Stimulated activated naive CD8-positive, alpha-beta T cell treated with anti-CD3 and anti-CD28 coated beads, Interleukin-15, amount 100 ng/mL, for 72 hours (primary cell): ENCODE data around the gene TMIE.

Experiments used
- ATAC-seq: fragments of 150-1000 bp; cut with Tn5 transposase; 2 replicates; pipeline ENCODE4 v1.10.0; 2021; ENCODE audit warnings: mild to moderate bottlenecking, moderate library complexity
- DNase-seq, 2 donors: peaks; one replicate each; pipeline ENCODE4 v3.0.0; 2021 to 2022
- H3K27ac Mint-ChIP-seq, 2 donors: one replicate each; pipeline ENCODE4 v1.8.0; 2022; ENCODE audit warnings: mild to moderate bottlenecking in 2 of 2, mixed read lengths in 2 of 2, moderate library complexity in 2 of 2
- H3K27me3 Mint-ChIP-seq: one replicate; pipeline ENCODE4 v1.8.0; 2022; ENCODE audit warnings: mixed read lengths
- H3K4me1 Mint-ChIP-seq: one replicate; pipeline ENCODE4 v1.8.0; 2022; ENCODE audit warnings: mild to moderate bottlenecking, mixed read lengths
- H3K4me3 Mint-ChIP-seq, 2 donors: one replicate each; pipeline ENCODE4 v1.8.0; 2022; ENCODE audit warnings: mild to moderate bottlenecking in 2 of 2, mixed read lengths in 2 of 2, moderate library complexity in 1 of 2
- H3K9me3 Mint-ChIP-seq, 2 donors: one replicate each; pipeline ENCODE4 v1.8.0; 2022; ENCODE audit warnings: mixed read lengths in 2 of 2

The TMIE gene

GRCh38 chr3:46666453-46666845, 34.7 kb upstream of the TMIE start:
- no peaks in the 10 kb centered on the region for H3K9me3 Mint-ChIP-seq
- H3K4me1 Mint-ChIP-seq: no peaks in the 10 kb centered on the region
- DNase-seq (no peak), ATAC-seq (no peak)
- no peak overlapping the region for H3K27ac Mint-ChIP-seq
- H3K27me3 Mint-ChIP-seq: peaks cover 6% of the 10 kb centered on the region
- H3K4me3 Mint-ChIP-seq: no peak overlapping the region

GRCh38 chr3:46667061-46667621, 34.1 kb upstream of the TMIE start:
- Mint-ChIP-seq H3K27ac (no peak overlapping the region), H3K9me3 (no peaks in the 10 kb centered on the region), H3K4me1 (no peaks in the 10 kb centered on the region), H3K4me3 (no peak overlapping the region), H3K27me3 (peaks cover 1% of the 10 kb centered on the region)
- DNase-seq (peak in 1 of 2 donors; percentile 6), ATAC-seq (no peak)

DNA sequence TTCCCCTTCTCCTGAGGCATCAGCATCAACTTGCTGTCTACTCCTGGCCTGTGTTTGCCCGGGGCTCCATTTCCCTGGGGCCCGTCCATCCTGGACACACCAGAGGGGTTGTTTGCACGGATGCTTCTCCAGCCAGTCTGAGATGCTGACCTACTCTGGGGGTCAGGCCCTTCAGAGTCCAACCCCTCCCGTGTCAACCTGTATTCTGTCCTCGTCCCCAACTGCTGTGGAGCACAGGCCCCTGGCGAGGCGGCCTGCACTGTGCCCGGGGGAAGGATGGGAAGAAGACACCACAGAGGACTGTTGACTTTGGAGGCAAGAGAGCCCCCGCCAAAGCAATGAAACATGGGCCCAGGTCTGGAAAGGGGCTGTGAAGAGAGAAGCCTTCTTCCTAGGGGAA, 33.5 kb upstream of the TMIE start:
- no peaks in the 10 kb centered on the region for H3K9me3 Mint-ChIP-seq
- no peaks in the 10 kb centered on the region for H3K4me1 Mint-ChIP-seq
- no peak for ATAC-seq
- H3K27ac Mint-ChIP-seq: peak overlapping the region in 1 of 2 donors; percentile 16
- no peak overlapping the region for H3K4me3 Mint-ChIP-seq
- no peaks in the 10 kb centered on the region for H3K27me3 Mint-ChIP-seq
- DNase-seq: peak in 1 of 2 donors; percentile 7

DNA sequence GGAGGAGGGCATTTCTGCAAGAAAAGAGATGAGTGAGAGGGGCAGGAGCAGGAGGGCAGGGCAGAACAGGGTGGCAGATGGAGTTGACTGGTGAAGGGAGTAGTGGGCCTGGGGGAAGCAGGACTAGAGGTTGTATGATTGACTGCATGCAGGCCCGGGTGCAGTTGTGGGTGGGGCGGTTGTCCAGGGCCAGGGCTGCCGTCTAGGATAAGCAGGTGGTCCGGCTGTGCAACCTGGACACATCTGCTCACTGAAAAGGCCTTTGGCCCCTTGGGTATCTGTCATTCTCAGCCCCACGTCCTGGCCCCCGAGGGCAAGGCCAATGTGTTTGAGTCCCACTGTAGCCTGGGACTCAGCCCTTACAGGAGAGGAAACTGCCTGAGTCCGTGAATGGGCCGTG, 33.1 kb upstream of the TMIE start:
- Mint-ChIP-seq H3K27ac (peak overlapping the region in 1 of 2 donors; percentile 16), H3K27me3 (no peaks in the 10 kb centered on the region), H3K4me3 (no peak overlapping the region), H3K9me3 (no peaks in the 10 kb centered on the region), H3K4me1 (no peaks in the 10 kb centered on the region)
- ATAC-seq: no peak
- peak in 1 of 2 donors; percentile 5 for DNase-seq

DNA sequence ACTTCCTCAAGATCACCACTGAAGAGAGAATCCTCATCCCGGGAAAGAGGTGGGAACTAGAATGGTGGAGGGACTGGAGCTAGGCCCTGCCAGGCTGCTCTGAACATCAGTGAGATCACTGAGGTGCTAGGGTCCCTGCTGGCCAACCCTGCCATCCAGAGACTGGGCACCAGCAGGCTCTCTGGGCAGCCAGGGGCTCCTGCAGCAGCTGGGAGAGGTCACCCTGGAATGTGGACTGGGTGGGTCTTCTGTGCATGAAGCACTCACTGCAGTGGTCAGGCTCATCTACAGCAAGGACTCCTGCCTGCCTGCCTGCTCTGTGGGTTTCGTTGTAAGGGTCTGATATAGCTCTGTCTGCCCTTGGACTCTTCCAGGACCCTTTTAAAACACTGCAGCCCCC, 32.6 kb upstream of the TMIE start:
- Mint-ChIP-seq H3K27me3 (no peaks in the 10 kb centered on the region), H3K9me3 (no peaks in the 10 kb centered on the region), H3K4me3 (no peak overlapping the region), H3K4me1 (no peaks in the 10 kb centered on the region), H3K27ac (no peak overlapping the region)
- DNase-seq (no peak), ATAC-seq (no peak)

- Mint-ChIP-seq H3K9me3 (no peaks in the 10 kb centered on the region), H3K27me3 (no peaks in the 10 kb centered on the region), H3K27ac (peak overlapping the region in 1 of 2 donors; percentile 42), H3K4me3 (no peak overlapping the region), H3K4me1 (no peaks in the 10 kb centered on the region)
- ATAC-seq: no peak
- DNase-seq: peak in 1 of 2 donors; percentile 5
Observed at GRCh38 chr3:46669191-46669999, 31.8 kb upstream of the TMIE start.

- no peaks in the 10 kb centered on the region for H3K4me1 Mint-ChIP-seq
- H3K9me3 Mint-ChIP-seq: no peaks in the 10 kb centered on the region
- DNase-seq (no peak), ATAC-seq (no peak)
- no peaks in the 10 kb centered on the region for H3K27me3 Mint-ChIP-seq
- no peak overlapping the region for H3K4me3 Mint-ChIP-seq
- H3K27ac Mint-ChIP-seq: peak overlapping the region in 1 of 2 donors; percentile 42
Observed at GRCh38 chr3:46670000-46670890, 30.9 kb upstream of the TMIE start.

GRCh38 chr3:46670891-46671427, 30.2 kb upstream of the TMIE start:
- H3K27me3 Mint-ChIP-seq: no peaks in the 10 kb centered on the region
- H3K9me3 Mint-ChIP-seq: no peaks in the 10 kb centered on the region
- H3K4me1 Mint-ChIP-seq: no peaks in the 10 kb centered on the region
- DNase-seq (no peak), ATAC-seq (no peak)
- no peak overlapping the region for H3K4me3 Mint-ChIP-seq
- H3K27ac Mint-ChIP-seq: no peak overlapping the region

GRCh38 chr3:46671541-46672348, 29.4 kb upstream of the TMIE start:
- Mint-ChIP-seq H3K27ac (no peak overlapping the region), H3K4me3 (no peak overlapping the region), H3K4me1 (no peaks in the 10 kb centered on the region), H3K27me3 (no peaks in the 10 kb centered on the region), H3K9me3 (no peaks in the 10 kb centered on the region)
- ATAC-seq (no peak), DNase-seq (no peak)

GRCh38 chr3:46672349-46672695, 28.9 kb upstream of the TMIE start:
- Mint-ChIP-seq H3K27me3 (no peaks in the 10 kb centered on the region), H3K4me1 (no peaks in the 10 kb centered on the region), H3K4me3 (no peak overlapping the region), H3K9me3 (no peaks in the 10 kb centered on the region), H3K27ac (no peak overlapping the region)
- no peak for ATAC-seq
- no peak for DNase-seq

- Mint-ChIP-seq H3K27ac (peak overlapping the region in 1 of 2 donors; percentile 69), H3K9me3 (no peaks in the 10 kb centered on the region), H3K27me3 (no peaks in the 10 kb centered on the region), H3K4me3 (no peak overlapping the region), H3K4me1 (no peaks in the 10 kb centered on the region)
- ATAC-seq (no peak), DNase-seq (no peak)
Observed at GRCh38 chr3:46673151-46674030, 27.8 kb upstream of the TMIE start.

DNA sequence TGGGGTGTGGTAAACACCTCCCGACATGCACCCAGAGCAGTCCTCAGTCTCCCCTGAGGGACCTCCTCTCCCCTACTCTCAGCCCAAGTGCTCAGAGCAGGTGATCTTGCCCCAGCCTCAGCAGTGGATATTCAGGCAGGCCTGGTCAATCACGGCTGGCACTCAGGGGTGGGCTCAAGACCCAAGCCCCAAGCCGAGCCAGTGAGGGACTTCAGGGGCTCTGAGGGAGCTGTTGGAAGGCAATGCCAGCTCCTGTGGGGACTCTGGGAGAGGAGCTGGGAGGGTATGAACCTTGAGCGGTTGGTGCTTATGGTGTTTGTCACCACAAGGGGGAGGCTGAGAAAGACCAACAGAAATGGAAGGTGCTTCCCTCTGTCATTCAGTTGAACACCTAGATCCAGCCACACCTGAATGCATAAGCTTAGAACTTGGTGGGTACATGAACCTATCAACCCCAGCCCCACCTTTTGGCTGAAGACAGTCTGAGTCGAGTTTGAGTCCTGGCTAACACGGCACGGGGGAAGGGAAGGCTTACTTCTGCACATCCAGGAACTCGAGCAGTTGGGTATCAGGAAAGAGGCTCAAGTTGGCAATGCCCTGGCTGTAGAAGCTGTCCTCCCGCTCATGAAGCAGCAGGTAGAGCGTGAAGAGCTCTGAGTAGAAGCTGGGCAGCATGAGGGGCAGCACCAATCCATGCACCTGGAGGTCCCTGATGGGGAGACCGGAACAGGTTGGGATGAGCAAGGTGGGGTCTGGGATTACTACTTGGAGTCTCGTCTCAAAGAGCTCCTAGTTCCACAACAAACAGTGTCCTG, 27.0 kb upstream of the TMIE start:
- Mint-ChIP-seq H3K27me3 (no peaks in the 10 kb centered on the region), H3K9me3 (no peaks in the 10 kb centered on the region), H3K4me3 (no peak overlapping the region), H3K27ac (no peak overlapping the region), H3K4me1 (no peaks in the 10 kb centered on the region)
- no peak for DNase-seq
- no peak for ATAC-seq

DNA sequence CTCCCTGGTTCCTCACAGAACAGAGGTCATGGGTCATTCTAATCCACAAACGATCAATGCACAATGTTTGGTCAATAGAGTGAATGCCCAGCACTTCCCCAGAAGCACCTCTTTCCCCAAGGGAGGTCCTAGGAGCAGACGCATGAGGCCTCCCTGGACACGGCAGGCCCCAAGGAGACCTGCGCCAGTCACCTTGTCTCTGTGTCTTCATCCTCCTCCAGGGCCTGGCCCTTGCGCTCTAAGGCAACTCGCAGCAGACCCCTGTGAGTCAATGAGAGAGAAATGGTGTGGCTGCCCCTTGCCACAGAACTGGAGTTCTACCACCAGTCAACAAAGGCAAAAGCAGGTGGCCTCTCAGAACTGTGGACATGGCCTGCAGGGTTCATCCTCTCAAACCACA, 25.8 kb upstream of the TMIE start:
- no peak overlapping the region for H3K27ac Mint-ChIP-seq
- DNase-seq (no peak), ATAC-seq (no peak)
- H3K4me1 Mint-ChIP-seq: no peaks in the 10 kb centered on the region
- no peaks in the 10 kb centered on the region for H3K9me3 Mint-ChIP-seq
- H3K4me3 Mint-ChIP-seq: no peak overlapping the region
- H3K27me3 Mint-ChIP-seq: no peaks in the 10 kb centered on the region
